Muscle of leg (tissue), 11 donors: Measurements from ENCODE around the gene HDAC7. TPM values are rescaled to one million over a fixed set of nuclear protein-coding genes. Genes with fewer than 3 reads are reported as not detected.
"Not testable (repeated sequence)": the region's sequence is repeated elsewhere in the genome, so short reads cannot be mapped to it uniquely, and the experiment has no call there.

Experiments used
- DNase-seq: peaks from one replicate; pipeline ENCODE4 v3.0.0; 2013
- H3K27ac ChIP-seq: one replicate; pipeline ENCODE4 v1.5.1; 2013; ENCODE audit warnings: mild to moderate bottlenecking, low read length, control low read depth
- H3K27me3 ChIP-seq: one replicate; pipeline ENCODE4 v1.6.1; 2013; ENCODE audit warnings: low read length; ENCODE audit not compliant: control insufficient read depth, insufficient read depth
- H3K36me3 ChIP-seq: one replicate; pipeline ENCODE4 v1.6.1; 2013; ENCODE audit warnings: low read length; ENCODE audit not compliant: control insufficient read depth, insufficient read depth
- H3K4me1 ChIP-seq: one replicate; pipeline ENCODE4 v1.6.1; 2013; ENCODE audit warnings: low read length; ENCODE audit not compliant: control insufficient read depth, insufficient read depth
- H3K4me3 ChIP-seq: one replicate; pipeline ENCODE4 v1.5.1; 2013; ENCODE audit warnings: low read length, control low read depth
- H3K9me3 ChIP-seq: replicated peaks from 2 replicates; pipeline ENCODE4 v1.6.1; 2013; ENCODE audit warnings: low read depth, low read length; ENCODE audit not compliant: control insufficient read depth
- WGBS: methylation state at CpG from one replicate; pipeline ENCODE4 v1.1.5; 2013; ENCODE audit warnings: missing lambda C conversion rate; ENCODE audit not compliant: insufficient coverage; 5-methylcytosine and 5-hydroxymethylcytosine counted together
- polyA plus RNA-seq, 8 donors: library from polyadenylated mRNA; unstranded; fragments of 120-200 nt; gene quantifications; one replicate each; pipeline versions ENCODE4 v1.2.1 to v1.2.3, GENCODE V29; 2013; ENCODE audit warnings: inconsistent platforms in 1 of 8, low replicate concordance in 1 of 8; ENCODE audit not compliant: insufficient read length in 8 of 8, insufficient read depth in 1 of 8
- total RNA-seq: library from RNA; stranded (reverse); fragments of 120-200 nt; gene quantifications from one replicate; pipeline ENCODE4 v1.2.4, GENCODE V29; 2013

Gene HDAC7
- total and polyA plus RNA-seq, 9 donors, result 27.4 to 72.8 (median 59.5) TPM

DNA sequence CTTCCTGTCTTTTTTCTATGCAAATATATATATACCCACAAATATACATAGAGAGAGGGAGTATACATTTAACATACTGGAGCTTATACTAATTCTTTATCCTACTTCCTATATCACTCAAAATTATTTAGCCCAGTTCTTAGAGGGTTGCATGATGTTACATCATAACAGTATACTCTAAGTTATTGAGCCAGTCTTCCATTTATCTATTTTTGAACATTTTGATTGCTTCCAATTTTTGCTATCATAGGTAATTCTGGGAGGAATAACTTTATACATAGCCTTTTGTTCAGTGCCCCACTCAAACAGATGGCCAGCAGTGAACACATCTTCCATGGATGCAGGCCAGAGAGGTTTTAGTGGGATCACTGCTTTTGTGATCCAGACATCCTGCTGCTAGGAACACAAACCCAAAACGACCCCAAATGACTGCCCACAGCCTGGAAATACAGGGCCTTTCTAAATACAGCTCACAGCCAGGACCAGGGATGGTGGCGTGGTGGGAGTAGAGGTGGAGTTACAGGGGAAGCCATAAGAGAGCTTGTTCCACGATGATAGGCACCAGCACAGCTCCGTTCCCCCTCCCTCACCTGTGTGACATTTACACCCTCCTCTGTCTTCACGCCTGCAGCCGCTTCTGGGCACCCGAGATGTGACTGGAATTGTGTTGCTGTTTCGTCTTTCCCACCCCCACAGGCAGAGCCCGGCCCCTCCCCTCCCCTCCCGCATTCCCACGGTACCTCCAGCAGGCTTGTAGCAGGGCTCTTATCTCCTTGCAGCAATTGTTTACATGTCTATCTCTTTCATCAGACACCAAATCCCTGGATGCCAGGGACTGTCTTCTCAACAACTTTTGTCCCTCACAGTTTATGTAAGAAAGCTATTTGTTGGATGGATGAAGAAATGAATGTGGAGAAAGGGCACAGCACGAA lies 30.7 kb upstream of the HDAC7 start:
- WGBS, result 45% methylated on average over 7 of the region's 12 CpGs
- H3K4me3 ChIP-seq, result no peak overlapping the region
- peaks cover 8% of the 10 kb centered on the region for H3K4me1 ChIP-seq
- H3K27ac ChIP-seq, result no peak overlapping the region
- H3K27me3 ChIP-seq, result no peaks in the 10 kb centered on the region
- no peaks in the 10 kb centered on the region for H3K36me3 ChIP-seq
- no peaks in the 10 kb centered on the region for H3K9me3 ChIP-seq
- no peak for DNase-seq

DNA sequence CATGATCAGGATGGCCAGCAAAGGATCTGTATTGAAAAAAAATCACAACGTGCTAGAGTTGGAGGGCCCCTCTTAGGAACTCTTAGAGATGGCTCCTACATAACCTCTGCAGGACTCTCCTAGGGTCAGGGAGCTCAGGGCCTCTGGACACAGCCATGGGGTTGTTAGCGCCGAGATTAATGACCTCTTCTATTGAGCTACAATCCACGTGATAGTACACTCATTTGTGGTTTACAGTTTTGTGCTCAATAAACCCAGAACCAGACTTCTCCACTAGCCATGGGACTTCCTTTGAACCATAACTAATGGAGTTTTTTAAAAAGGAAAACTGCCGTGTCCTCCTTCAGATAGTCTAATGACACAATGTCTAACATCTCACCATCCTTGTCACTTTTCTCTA lies 29.6 kb upstream of the HDAC7 start:
- Histone ChIP-seq H3K36me3 (no peaks in the 10 kb centered on the region), H3K9me3 (no peaks in the 10 kb centered on the region), H3K4me3 (no peak overlapping the region), H3K27me3 (no peaks in the 10 kb centered on the region), H3K27ac (no peak overlapping the region), H3K4me1 (peaks cover 19% of the 10 kb centered on the region)
- 52% methylated on average over 4 of the region's 5 CpGs for WGBS
- DNase-seq, result no peak

DNA sequence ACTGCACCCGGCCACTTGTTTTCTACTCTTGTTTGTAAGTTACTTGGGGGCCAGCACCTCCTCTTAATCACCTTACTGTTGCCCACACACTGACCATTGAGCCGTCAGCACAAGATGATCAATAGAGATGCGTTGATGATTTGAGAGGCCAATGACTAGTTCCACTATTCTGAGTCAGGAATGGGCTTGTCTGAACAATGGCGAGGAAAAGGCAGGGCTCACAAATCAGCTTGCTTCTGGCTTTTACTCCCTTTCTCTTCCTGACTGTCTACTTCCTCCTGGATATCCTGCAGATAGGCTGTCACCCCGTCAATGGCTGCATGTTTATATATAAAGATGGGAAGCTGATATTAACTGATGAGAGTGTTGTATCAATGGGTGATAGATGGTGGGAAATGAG lies 29.1 kb upstream of the HDAC7 start:
- peaks cover 19% of the 10 kb centered on the region for H3K4me1 ChIP-seq

DNA sequence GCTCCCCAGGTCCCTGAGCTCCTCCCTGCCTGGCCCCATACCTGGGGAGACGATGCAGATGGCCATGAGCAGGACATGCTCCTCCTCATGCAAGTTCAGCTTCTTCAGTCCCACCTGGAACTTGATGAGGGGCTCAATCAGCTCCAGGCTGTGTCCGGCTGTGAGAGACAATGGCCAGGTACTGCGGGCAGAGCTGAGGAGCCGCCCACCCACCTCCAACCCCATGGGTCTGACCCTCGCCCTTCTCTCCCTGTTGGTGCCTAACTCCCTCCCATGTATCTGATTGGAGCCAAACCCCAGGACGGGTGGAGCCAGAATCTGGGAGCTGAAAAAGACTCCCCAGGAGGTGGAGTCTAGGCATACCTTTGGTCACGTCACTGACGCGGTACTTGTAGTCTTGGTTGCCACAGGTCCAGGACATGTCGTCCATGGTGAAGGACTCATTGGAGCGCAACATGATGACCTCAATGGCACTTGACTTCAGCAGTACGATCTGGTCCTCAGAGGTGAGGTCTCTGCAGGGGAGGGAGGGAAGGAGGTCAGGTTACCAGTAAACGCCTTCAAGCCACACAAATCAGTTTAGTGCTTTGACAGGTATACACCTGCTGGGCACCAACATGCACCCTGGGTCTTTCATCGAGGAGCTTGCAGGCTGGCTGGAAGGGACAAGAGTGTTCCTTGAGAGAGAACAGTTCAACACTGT lies 26.7 kb upstream of the HDAC7 start:
- no peak overlapping the region for H3K27ac ChIP-seq
- H3K4me3 ChIP-seq, result no peak overlapping the region
- no peak for DNase-seq
- peaks cover 17% of the 10 kb centered on the region for H3K4me1 ChIP-seq
- H3K36me3 ChIP-seq, result no peaks in the 10 kb centered on the region
- WGBS, result 72% methylated on average over 11 of the region's 14 CpGs
- no peaks in the 10 kb centered on the region for H3K27me3 ChIP-seq
- no peaks in the 10 kb centered on the region for H3K9me3 ChIP-seq

More for the DNA sequence above, 29.1 kb upstream of the HDAC7 start:
- no peaks in the 10 kb centered on the region for H3K36me3 ChIP-seq
- H3K27me3 ChIP-seq, result no peaks in the 10 kb centered on the region
- DNase-seq, result no peak
- H3K4me3 ChIP-seq, result no peak overlapping the region
- H3K27ac ChIP-seq, result no peak overlapping the region
- WGBS, result 50% methylated on average over 2 of the region's 5 CpGs
- H3K9me3 ChIP-seq, result no peaks in the 10 kb centered on the region

DNA sequence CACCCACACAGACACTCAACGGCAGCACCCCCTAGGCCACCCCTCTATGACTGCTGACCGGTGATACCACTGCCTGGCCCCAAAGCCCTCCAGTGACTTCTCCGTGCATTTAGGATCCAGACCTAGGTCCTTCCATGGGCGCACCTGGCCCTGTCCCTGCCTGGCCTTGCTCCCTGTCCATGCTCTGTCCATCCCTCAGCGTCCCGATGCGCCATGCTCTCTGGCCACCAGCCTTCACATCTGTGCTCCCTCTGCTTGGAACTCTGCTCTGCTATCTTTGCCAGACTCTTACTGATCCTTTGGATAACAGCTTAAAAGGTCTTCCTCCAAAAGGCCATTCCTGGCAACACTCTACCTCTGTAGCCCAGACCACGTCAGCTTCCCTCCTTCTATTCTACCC lies 25.4 kb upstream of the HDAC7 start:
- Histone ChIP-seq H3K4me3 (no peak overlapping the region), H3K27me3 (no peaks in the 10 kb centered on the region), H3K4me1 (peaks cover 23% of the 10 kb centered on the region), H3K36me3 (no peaks in the 10 kb centered on the region), H3K27ac (no peak overlapping the region), H3K9me3 (no peaks in the 10 kb centered on the region)
- 64% methylated on average over 7 of the region's 8 CpGs for WGBS
- no peak for DNase-seq

DNA sequence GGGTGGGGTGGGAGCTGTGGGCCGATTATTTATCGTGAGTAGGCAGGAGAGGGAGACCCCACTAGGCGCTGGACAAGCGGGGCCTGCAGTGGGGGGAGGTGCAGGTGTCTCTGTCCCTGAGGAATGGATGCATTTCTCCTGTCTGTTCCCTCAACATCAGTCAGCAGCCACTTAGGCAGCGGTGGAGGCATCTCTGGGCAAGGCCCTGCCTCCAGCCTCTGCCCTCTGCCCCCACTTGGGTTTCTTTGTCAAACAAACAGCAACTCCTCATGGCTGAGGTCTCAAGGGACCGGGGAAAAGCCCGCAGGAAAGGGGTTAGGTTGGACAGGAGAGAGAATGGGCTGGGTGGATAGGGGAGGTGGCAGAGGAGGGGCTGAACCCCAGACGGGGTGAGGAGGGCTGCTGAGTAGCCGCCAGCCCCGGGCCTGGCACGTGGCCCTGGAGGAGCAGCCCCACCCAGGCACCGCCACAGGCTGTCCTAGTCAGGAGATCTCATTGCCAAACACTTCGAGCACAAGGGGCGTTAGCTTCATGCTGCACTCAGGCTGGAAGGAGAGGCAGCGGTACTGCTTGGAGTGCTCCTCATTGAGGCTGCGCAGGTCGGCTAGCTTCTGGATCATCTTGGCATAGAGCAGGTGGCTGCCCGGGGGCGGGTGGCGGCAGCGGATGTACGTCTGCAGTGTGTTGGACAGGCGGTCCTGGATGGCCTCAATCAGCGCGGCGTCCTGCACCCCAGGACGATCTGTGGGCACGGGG lies 24.7 kb upstream of the HDAC7 start:
- peak; percentile 52 for DNase-seq
- no peak overlapping the region for H3K27ac ChIP-seq
- H3K4me1 ChIP-seq, result peaks cover 28% of the 10 kb centered on the region
- H3K36me3 ChIP-seq, result no peaks in the 10 kb centered on the region
- H3K4me3 ChIP-seq, result no peak overlapping the region
- no peaks in the 10 kb centered on the region for H3K27me3 ChIP-seq
- no peaks in the 10 kb centered on the region for H3K9me3 ChIP-seq
- 66% methylated on average over 19 of the region's 28 CpGs for WGBS

DNA sequence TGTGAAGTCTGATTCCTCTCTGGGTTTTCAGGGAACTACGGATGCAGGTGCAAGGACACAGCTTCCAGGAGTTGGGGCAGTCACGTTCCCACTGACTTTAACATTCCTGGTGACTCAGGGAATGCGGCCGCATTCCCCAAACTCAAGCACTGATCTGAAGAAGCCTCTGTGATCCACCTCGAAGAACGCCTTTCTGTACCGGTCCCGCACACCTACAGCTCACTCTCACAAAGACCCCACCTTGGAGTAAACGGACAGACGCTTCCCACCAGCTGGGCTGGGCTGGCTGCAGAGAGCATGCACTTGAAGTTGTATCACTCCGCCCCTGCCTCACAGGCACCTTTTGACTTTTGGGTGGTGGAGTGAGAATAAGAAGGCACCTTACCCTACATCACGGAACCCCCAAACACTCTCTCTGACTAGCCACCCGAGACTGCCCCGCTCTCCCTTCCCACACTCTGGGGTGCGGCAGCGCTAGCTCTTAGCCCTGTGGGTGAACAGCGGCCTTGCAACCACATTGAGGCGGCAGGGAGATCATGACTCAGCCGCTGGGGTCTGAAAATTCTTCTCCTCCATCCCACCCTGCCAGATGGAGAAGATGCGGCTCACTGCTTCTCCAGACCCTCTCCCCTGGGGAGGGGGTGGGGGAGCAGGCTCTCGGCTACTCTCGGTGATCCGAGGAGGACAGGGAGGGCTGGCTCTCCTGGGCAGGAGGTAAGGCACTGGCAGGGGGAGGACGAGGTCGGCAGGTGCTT lies 23.7 kb upstream of the HDAC7 start:
- H3K27ac ChIP-seq, result no peak overlapping the region
- H3K27me3 ChIP-seq, result no peaks in the 10 kb centered on the region
- peaks cover 37% of the 10 kb centered on the region for H3K4me1 ChIP-seq
- DNase-seq, result no peak
- 66% methylated on average over 13 of the region's 25 CpGs for WGBS
- no peaks in the 10 kb centered on the region for H3K36me3 ChIP-seq
- no peaks in the 10 kb centered on the region for H3K9me3 ChIP-seq
- H3K4me3 ChIP-seq, result no peak overlapping the region

DNA sequence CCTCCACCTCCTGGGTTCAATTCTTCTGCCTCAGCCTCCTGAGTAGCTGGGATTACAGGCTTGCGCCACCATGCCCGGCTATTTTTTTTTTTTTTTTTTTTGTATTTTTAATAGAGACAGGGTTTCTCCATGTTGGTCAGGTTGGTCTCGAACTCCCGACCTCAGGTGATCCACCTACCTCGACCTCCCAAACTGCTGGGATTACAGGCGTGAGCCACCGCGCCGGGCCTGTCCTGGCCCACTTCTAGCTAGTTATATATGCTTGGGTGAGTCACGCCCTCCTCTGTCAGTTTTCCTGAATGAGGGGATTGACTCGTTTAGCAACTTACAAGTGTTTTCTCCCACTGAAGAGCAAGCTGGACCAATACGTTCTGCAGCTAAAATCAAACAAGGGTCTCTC lies 22.8 kb upstream of the HDAC7 start:
- not testable (repeated sequence) for H3K36me3 ChIP-seq, H3K27ac ChIP-seq, H3K27me3 ChIP-seq, H3K4me3 ChIP-seq, H3K9me3 ChIP-seq, DNase-seq
- 87% methylated on average over 5 of the region's 12 CpGs for WGBS
- H3K4me1 ChIP-seq, result peaks cover 45% of the 10 kb centered on the region

DNA sequence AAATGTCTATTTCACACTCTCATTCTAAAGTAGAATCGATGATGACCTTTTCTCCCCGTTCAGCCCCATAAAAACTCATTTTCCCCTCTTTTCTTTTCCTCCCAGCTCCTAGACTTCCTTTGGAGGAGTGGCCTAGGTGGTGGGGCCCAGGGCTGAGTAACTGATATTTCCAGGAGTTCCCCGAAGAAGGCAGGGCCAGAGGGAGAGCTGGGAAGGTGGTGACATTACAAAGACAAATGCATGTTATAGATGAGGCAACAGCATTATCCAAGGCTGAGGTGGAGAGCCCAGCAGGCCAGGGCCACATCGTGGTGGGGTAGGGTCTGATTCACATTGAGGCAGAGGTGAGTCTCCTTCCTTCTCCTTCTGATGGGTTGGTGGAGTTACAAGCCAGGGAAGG lies 22.2 kb upstream of the HDAC7 start:
- DNase-seq, result no peak
- H3K9me3 ChIP-seq, result no peaks in the 10 kb centered on the region
- peaks cover 46% of the 10 kb centered on the region for H3K4me1 ChIP-seq
- H3K27me3 ChIP-seq, result no peaks in the 10 kb centered on the region
- H3K4me3 ChIP-seq, result no peak overlapping the region
- H3K27ac ChIP-seq, result no peak overlapping the region
- no peaks in the 10 kb centered on the region for H3K36me3 ChIP-seq
- 86% methylated on average over 1 of the region's 4 CpGs for WGBS
